GM18909 (cell line): ENCODE data around the gene PPM1H.
"Not testable (repeated sequence)": the region's sequence is repeated elsewhere in the genome, so short reads cannot be mapped to it uniquely, and the experiment has no call there.

Experiments
- ATAC-seq: cut with Tn5 transposase; IDR thresholded peaks from one replicate; pipeline ENCODE4 v1.9.1; 2021; ENCODE audit warnings: mild to moderate bottlenecking; ENCODE audit not compliant: unreplicated experiment, poor library complexity

PPM1H gene

GRCh38 chr12:62911286-62911685 is 23.7 kb downstream of the PPM1H start:
- ATAC-seq: no peak

GRCh38 chr12:62910549-62911169 is 24.3 kb downstream of the PPM1H start:
- no peak for ATAC-seq

GRCh38 chr12:62909340-62909739 is 25.6 kb downstream of the PPM1H start:
- no peak for ATAC-seq

DNA sequence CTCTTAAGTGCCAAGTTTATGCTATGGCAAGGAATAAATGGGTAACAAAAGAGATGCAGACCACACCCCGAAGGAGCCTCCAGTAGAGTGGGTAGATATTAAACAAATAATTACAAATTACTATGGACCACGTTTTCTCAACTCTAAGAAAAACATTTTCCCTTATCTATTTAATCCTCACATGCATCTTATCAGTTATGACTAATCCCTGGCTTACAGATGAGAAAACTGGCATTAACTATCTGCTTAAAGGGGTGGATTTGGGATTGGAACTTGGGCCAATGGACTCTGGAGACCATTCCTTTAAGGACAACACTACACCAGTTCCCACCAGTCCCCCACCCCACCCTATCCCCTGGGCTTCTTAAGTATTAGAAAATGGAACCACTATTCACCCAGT is 26.3 kb downstream of the PPM1H start:
- no peak for ATAC-seq

DNA sequence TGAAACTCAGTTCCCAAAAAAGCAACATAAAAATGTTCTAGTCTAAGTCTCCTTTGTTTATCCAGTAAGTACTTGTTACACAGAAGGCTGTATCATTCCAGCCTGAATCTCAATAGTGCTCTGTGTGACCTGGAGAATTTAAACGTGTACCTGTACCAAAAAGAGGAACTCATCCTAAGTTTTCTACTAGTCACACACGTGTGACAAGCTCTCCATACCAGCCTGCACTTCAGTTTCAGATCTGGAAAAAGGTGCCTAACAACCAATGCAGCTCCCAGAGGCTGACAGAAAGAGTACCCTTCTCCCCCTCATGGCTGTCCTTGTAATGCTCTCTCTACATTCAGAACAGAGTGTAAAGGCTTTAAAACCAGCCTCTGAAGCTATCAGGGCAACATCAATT is 27.4 kb downstream of the PPM1H start:
- no peak for ATAC-seq

DNA sequence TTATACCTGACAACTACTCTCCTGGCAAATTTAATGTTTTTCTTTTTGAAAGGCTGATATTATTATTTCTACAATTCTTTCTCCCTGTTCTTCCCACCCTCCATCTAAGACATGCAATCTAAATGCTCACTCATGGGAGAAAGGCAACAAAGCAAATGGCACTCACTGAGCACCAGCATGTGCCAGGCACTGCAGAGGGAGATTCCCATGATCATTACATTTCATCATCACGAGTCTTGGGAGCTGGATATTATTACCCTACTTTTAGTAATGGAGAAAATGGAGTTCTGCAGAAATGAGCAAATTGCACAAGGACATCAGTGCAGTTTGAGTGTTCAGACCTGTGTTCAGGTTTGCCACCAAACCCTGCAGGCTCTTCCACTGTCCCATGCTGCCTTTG is 27.9 kb downstream of the PPM1H start:
- ATAC-seq: no peak

- ATAC-seq: no peak
These were observed 31.8 kb downstream of the PPM1H start for GRCh38 chr12:62903151-62903550.

DNA sequence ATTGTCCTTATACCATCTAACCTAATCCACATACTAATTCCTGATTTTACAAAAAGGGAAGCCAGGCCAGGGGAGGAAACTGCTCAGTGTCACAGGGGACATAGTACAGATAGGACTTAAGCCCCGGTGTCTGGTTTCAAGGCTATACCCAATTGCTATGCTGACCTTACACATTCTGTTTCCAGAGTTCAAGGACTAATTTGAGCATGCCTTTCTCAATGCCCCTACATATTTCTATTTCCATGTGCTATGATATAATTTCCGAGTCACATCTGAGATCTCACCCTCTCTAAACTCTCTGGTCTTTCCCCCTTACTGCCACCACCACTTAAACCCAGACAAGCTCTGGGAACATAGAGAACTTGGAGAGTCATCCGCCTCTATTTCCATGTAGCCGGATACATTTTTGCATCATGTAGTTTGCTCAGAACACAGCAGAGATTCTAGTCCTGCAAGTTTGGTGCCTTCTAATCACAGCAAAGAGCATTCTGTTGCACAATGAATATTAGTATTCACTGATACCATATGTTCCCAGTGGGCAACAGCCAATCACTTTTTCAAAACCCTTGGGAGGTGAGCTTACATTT is 34.2 kb downstream of the PPM1H start:
- no peak for ATAC-seq

DNA sequence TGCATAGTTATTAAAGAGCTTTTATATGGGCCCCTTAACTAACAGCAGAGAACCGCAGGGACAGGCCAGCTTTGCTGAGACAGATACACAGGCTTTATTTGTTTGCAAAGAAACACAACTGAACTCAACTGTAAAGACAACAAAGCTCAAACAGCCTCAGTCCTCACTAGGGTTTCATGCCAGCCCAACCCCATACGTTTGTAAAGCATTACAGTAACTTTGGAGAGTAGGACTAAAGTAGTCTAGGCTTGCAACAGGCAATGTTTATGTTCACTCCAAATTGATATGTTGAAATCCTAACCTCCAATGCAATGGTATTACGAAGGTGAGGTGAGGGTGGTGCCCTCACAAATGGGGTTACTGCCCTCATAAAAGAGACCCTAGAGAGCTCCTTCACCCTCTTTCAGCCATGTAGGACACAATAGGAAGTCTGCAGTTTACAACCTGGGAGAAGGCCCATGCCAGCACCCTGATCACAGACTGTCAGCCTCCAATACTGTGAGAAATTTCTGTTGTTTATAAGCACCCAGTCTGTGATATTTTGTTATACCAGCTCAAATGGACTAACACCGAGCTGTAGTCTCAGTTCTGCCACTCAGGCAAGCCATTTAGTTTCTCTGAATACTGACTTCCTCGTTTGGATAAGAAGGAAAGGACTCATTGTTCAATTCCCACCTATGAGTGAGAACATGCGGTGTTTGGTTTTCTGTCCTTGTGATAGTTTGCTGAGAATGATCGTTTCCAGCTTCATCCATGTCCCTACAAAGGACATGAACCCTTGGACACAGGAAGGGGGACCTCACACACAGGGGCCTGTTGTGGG is 35.2 kb downstream of the PPM1H start:
- ATAC-seq: no peak

DNA sequence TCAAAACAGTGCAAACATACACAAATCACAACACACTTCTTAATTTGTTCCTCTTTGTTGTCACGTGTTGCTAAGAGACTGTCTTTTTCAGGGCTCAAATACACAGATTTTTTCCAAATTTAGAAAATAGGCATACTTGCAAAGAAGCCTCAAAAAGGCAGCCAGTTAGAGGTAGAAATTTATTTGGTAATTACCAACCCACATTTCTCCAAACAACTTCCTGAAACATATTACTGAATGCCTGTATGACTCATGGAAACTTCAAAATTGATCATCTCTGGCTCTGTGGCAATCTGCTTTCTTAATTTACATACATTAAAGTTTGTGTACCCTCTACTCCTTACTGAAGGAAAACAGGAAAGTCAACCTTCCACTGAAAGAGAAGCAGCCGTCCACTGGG is 36.4 kb downstream of the PPM1H start:
- no peak for ATAC-seq

- ATAC-seq: no peak
These were observed 39.5 kb downstream of the PPM1H start for GRCh38 chr12:62895351-62895877.

- ATAC-seq: no peak
These were observed 41.7 kb downstream of the PPM1H start for GRCh38 chr12:62893276-62893675.

GRCh38 chr12:62891805-62892549 is 43.0 kb downstream of the PPM1H start:
- ATAC-seq: no peak

GRCh38 chr12:62888454-62889110 is 46.4 kb downstream of the PPM1H start:
- ATAC-seq: no peak

GRCh38 chr12:62886796-62887195 is 48.2 kb downstream of the PPM1H start:
- ATAC-seq: no peak

GRCh38 chr12:62885242-62885641 is 49.7 kb downstream of the PPM1H start:
- no peak for ATAC-seq

- not testable (repeated sequence) for ATAC-seq
These were observed 50.1 kb downstream of the PPM1H start for GRCh38 chr12:62884832-62885231.

DNA sequence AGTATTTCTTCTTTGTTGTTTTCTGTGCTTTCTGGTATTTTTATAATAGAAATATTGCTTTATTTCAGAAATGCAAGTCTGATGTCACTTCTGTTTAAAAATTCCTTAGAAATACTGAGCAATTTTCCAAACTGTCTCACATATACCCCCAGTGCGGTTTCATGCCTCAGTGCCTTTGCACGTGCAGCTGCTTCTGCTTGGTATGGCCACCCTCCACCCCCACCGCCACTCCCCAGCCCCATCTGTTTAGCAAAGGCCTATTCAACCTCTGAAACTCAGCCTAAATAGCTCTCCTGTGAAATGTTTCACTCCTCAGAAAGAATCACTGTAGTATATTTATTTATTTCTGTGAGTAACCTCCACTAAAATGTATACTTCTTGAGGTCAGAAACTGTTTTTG is 52.3 kb downstream of the PPM1H start:
- peak; percentile 46 for ATAC-seq

- ATAC-seq: peak; percentile 45
These were observed 52.8 kb downstream of the PPM1H start for GRCh38 chr12:62882140-62882539.

GRCh38 chr12:62879691-62880090 is 55.3 kb downstream of the PPM1H start:
- no peak for ATAC-seq
